HG03460 (cell line): Measurements from ENCODE around the gene POTEM.
"Not testable (repeated sequence)": the region's sequence is repeated elsewhere in the genome, so short reads cannot be mapped to it uniquely, and the experiment has no call there.

Experiments
- ATAC-seq: cut with Tn5 transposase; IDR thresholded peaks from one replicate; pipeline ENCODE4 v1.9.1; 2021; ENCODE audit not compliant: unreplicated experiment

The POTEM gene

GRCh38 chr14:19036811-19037382 is 69.7 kb downstream of the POTEM start:
- not testable (repeated sequence) for ATAC-seq

- ATAC-seq, result not testable (repeated sequence)
Observed at GRCh38 chr14:19038060-19038664, 70.9 kb downstream of the POTEM start.

GRCh38 chr14:19038785-19039184 is 71.6 kb downstream of the POTEM start:
- ATAC-seq, result not testable (repeated sequence)

GRCh38 chr14:19043384-19043783 is 76.2 kb downstream of the POTEM start:
- not testable (repeated sequence) for ATAC-seq
